IPS-15b (cell line): ENCODE data around the gene CHRNB1.
"Not testable (repeated sequence)": the region's sequence is repeated elsewhere in the genome, so short reads cannot be mapped to it uniquely, and the experiment has no call there.

ENCODE experiments used
- H3K27me3 ChIP-seq: one replicate; pipeline ENCODE4 v1.6.1; 2013; ENCODE audit warnings: low read length; ENCODE audit not compliant: control insufficient read depth, insufficient read depth
- H3K36me3 ChIP-seq: one replicate; pipeline ENCODE4 v1.6.1; 2013; ENCODE audit warnings: low read length; ENCODE audit not compliant: control insufficient read depth, insufficient read depth
- H3K4me1 ChIP-seq: one replicate; pipeline ENCODE4 v1.6.1; 2013; ENCODE audit warnings: mild to moderate bottlenecking, low read length; ENCODE audit not compliant: control insufficient read depth, insufficient read depth
- H3K4me3 ChIP-seq: one replicate; pipeline ENCODE4 v1.5.1; 2013; ENCODE audit warnings: low read depth, low read length
- H3K9ac ChIP-seq: one replicate; pipeline ENCODE4 v1.6.1; 2013; ENCODE audit warnings: low read depth, mild to moderate bottlenecking, low read length
- H3K9me3 ChIP-seq: one replicate; pipeline ENCODE4 v1.6.1; 2013; ENCODE audit warnings: mild to moderate bottlenecking, low read length; ENCODE audit not compliant: control insufficient read depth, insufficient read depth

Gene CHRNB1

GRCh38 chr17:7476951-7477350 lies 32.1 kb downstream of the CHRNB1 start:
- Histone ChIP-seq H3K4me1 (peaks cover 10% of the 10 kb centered on the region), H3K36me3 (no peaks in the 10 kb centered on the region), H3K9ac (no peak overlapping the region), H3K9me3 (no peaks in the 10 kb centered on the region), H3K4me3 (no peak overlapping the region), H3K27me3 (no peaks in the 10 kb centered on the region)

- Histone ChIP-seq H3K4me1 (peaks cover 10% of the 10 kb centered on the region), H3K9ac (no peak overlapping the region), H3K27me3 (no peaks in the 10 kb centered on the region), H3K4me3 (peak overlapping the region; percentile 54), H3K36me3 (no peaks in the 10 kb centered on the region), H3K9me3 (no peaks in the 10 kb centered on the region)
Observed at GRCh38 chr17:7477392-7478275, 32.8 kb downstream of the CHRNB1 start.

GRCh38 chr17:7478276-7479212 lies 33.7 kb downstream of the CHRNB1 start:
- H3K4me3 ChIP-seq: peak overlapping the region; percentile 54
- H3K27me3 ChIP-seq: no peaks in the 10 kb centered on the region
- H3K4me1 ChIP-seq: peaks cover 13% of the 10 kb centered on the region
- peak overlapping the region; percentile 47 for H3K9ac ChIP-seq
- H3K36me3 ChIP-seq: no peaks in the 10 kb centered on the region
- no peaks in the 10 kb centered on the region for H3K9me3 ChIP-seq

- peaks cover 13% of the 10 kb centered on the region for H3K4me1 ChIP-seq
- no peaks in the 10 kb centered on the region for H3K36me3 ChIP-seq
- H3K9me3 ChIP-seq: no peaks in the 10 kb centered on the region
- peak within 1 kb of the TSS; percentile 63 for H3K4me3 ChIP-seq
- H3K27me3 ChIP-seq: no peaks in the 10 kb centered on the region
- H3K9ac ChIP-seq: peak within 1 kb of the TSS; percentile 47
Observed at GRCh38 chr17:7479213-7480088, 34.6 kb downstream of the CHRNB1 start, which contains the start of gene ZBTB4. Gene ZBTB4, minus strand, starts transcription at chr17:7479631. Its CDS starts 12,830 bp downstream, at chr17:7466801.

- H3K9ac ChIP-seq: no peak overlapping the region
- peak overlapping the region; percentile 63 for H3K4me3 ChIP-seq
- no peaks in the 10 kb centered on the region for H3K36me3 ChIP-seq
- H3K4me1 ChIP-seq: peaks cover 13% of the 10 kb centered on the region
- no peaks in the 10 kb centered on the region for H3K9me3 ChIP-seq
- no peaks in the 10 kb centered on the region for H3K27me3 ChIP-seq
Observed at GRCh38 chr17:7480089-7480384, 35.2 kb downstream of the CHRNB1 start.

GRCh38 chr17:7481275-7481674 lies 36.4 kb downstream of the CHRNB1 start, which contains the start of gene SLC35G6:
Gene SLC35G6, plus strand, starts transcription at chr17:7481446. Its CDS starts 71 bp downstream, at chr17:7481517.
- peaks cover 13% of the 10 kb centered on the region for H3K4me1 ChIP-seq
- not testable (repeated sequence) for H3K4me3 ChIP-seq, H3K27me3 ChIP-seq, H3K36me3 ChIP-seq, H3K9me3 ChIP-seq, H3K9ac ChIP-seq

- H3K9me3 ChIP-seq, H3K27me3 ChIP-seq, H3K9ac ChIP-seq, H3K4me3 ChIP-seq, H3K36me3 ChIP-seq, H3K4me1 ChIP-seq: not testable (repeated sequence)
Observed at GRCh38 chr17:7481842-7482741, 37.2 kb downstream of the CHRNB1 start.

GRCh38 chr17:7482742-7483088 lies 37.9 kb downstream of the CHRNB1 start:
- not testable (repeated sequence) for H3K27me3 ChIP-seq, H3K4me1 ChIP-seq, H3K36me3 ChIP-seq, H3K9me3 ChIP-seq
- Histone ChIP-seq H3K9ac (peak overlapping the region; percentile 97), H3K4me3 (peak overlapping the region; percentile 71)

GRCh38 chr17:7483255-7484066 lies 38.6 kb downstream of the CHRNB1 start:
- Histone ChIP-seq H3K36me3 (peaks cover 2% of the 10 kb centered on the region), H3K4me1 (peaks cover 3% of the 10 kb centered on the region), H3K9ac (peak overlapping the region; percentile 97), H3K9me3 (no peaks in the 10 kb centered on the region), H3K4me3 (peak overlapping the region; percentile 71), H3K27me3 (no peaks in the 10 kb centered on the region)
